ENCODE measurements around the gene SULT1A3.
"Not testable (repeated sequence)": the region's sequence is repeated elsewhere in the genome, so short reads cannot be mapped to it uniquely, and the experiment has no call there.

The SULT1A3 gene
- 0.17 to 0.19 (median 0.17) reads per million in 3 donors for total RNA-seq

GRCh38 chr16:30199049-30199448 lies at the start of gene SULT1A3:
SULT1A3 (plus strand) TSS chr16:30199255; CDS start chr16:30200729, 1,474 bp downstream.
- H3K27ac ChIP-seq (ENCODE audit: insufficient read depth, low read length, poor library complexity, severe bottlenecking); DNase-seq; H3K9me3 ChIP-seq (ENCODE audit: control insufficient read depth, low read length); H3K36me3 ChIP-seq (ENCODE audit: control insufficient read depth, insufficient read depth, low read length); H3K27me3 ChIP-seq (replicated peaks; ENCODE audit: control insufficient read depth, insufficient read depth, low read length, poor library complexity, severe bottlenecking); H3K4me1 ChIP-seq (ENCODE audit: control insufficient read depth, insufficient read depth, low read length, poor library complexity, severe bottlenecking); H3K4me3 ChIP-seq (ENCODE audit: insufficient read depth, low read depth, low read length, poor library complexity, severe bottlenecking): not testable (repeated sequence)

GRCh38 chr16:30151091-30151490 lies 48.0 kb upstream of the SULT1A3 start:
- H3K27me3 ChIP-seq (replicated peaks; ENCODE audit: control insufficient read depth, insufficient read depth, low read length, poor library complexity, severe bottlenecking), result no peaks in the 10 kb centered on the region

GRCh38 chr16:30152517-30152916 lies 46.5 kb upstream of the SULT1A3 start:
- Histone ChIP-seq H3K9me3 (ENCODE audit: control insufficient read depth, low read length) (no peaks in the 10 kb centered on the region), H3K36me3 (ENCODE audit: control insufficient read depth, insufficient read depth, low read length) (no peaks in the 10 kb centered on the region), H3K4me3 (ENCODE audit: insufficient read depth, low read depth, low read length, poor library complexity, severe bottlenecking) (no peak overlapping the region), H3K27ac (ENCODE audit: insufficient read depth, low read length, poor library complexity, severe bottlenecking) (no peak overlapping the region), H3K4me1 (ENCODE audit: control insufficient read depth, insufficient read depth, low read length, poor library complexity, severe bottlenecking) (no peaks in the 10 kb centered on the region), H3K27me3 (replicated peaks; ENCODE audit: control insufficient read depth, insufficient read depth, low read length, poor library complexity, severe bottlenecking) (no peaks in the 10 kb centered on the region)
- DNase-seq, result no peak

More at GRCh38 chr16:30151091-30151490, 48.0 kb upstream of the SULT1A3 start:
- Histone ChIP-seq H3K4me1 (ENCODE audit: control insufficient read depth, insufficient read depth, low read length, poor library complexity, severe bottlenecking) (no peaks in the 10 kb centered on the region), H3K4me3 (ENCODE audit: insufficient read depth, low read depth, low read length, poor library complexity, severe bottlenecking) (no peak overlapping the region), H3K9me3 (ENCODE audit: control insufficient read depth, low read length) (no peaks in the 10 kb centered on the region), H3K27ac (ENCODE audit: insufficient read depth, low read length, poor library complexity, severe bottlenecking) (no peak overlapping the region), H3K36me3 (ENCODE audit: control insufficient read depth, insufficient read depth, low read length) (no peaks in the 10 kb centered on the region)
- DNase-seq, result no peak

GRCh38 chr16:30155188-30155587 lies 43.9 kb upstream of the SULT1A3 start:
- Histone ChIP-seq H3K4me3 (ENCODE audit: insufficient read depth, low read depth, low read length, poor library complexity, severe bottlenecking) (no peak overlapping the region), H3K27ac (ENCODE audit: insufficient read depth, low read length, poor library complexity, severe bottlenecking) (no peak overlapping the region), H3K36me3 (ENCODE audit: control insufficient read depth, insufficient read depth, low read length) (no peaks in the 10 kb centered on the region), H3K27me3 (replicated peaks; ENCODE audit: control insufficient read depth, insufficient read depth, low read length, poor library complexity, severe bottlenecking) (no peaks in the 10 kb centered on the region), H3K4me1 (ENCODE audit: control insufficient read depth, insufficient read depth, low read length, poor library complexity, severe bottlenecking) (no peaks in the 10 kb centered on the region), H3K9me3 (ENCODE audit: control insufficient read depth, low read length) (no peaks in the 10 kb centered on the region)
- DNase-seq, result no peak

- DNase-seq, result no peak
- Histone ChIP-seq H3K9me3 (ENCODE audit: control insufficient read depth, low read length) (no peaks in the 10 kb centered on the region), H3K4me3 (ENCODE audit: insufficient read depth, low read depth, low read length, poor library complexity, severe bottlenecking) (no peak overlapping the region), H3K4me1 (ENCODE audit: control insufficient read depth, insufficient read depth, low read length, poor library complexity, severe bottlenecking) (no peaks in the 10 kb centered on the region), H3K27ac (ENCODE audit: insufficient read depth, low read length, poor library complexity, severe bottlenecking) (no peak overlapping the region), H3K27me3 (replicated peaks; ENCODE audit: control insufficient read depth, insufficient read depth, low read length, poor library complexity, severe bottlenecking) (no peaks in the 10 kb centered on the region), H3K36me3 (ENCODE audit: control insufficient read depth, insufficient read depth, low read length) (no peaks in the 10 kb centered on the region)
These were observed 41.8 kb upstream of the SULT1A3 start for GRCh38 chr16:30157214-30157613.

GRCh38 chr16:30163538-30163937 lies 35.5 kb upstream of the SULT1A3 start:
- Histone ChIP-seq H3K4me3 (ENCODE audit: insufficient read depth, low read depth, low read length, poor library complexity, severe bottlenecking) (no peak overlapping the region), H3K27me3 (replicated peaks; ENCODE audit: control insufficient read depth, insufficient read depth, low read length, poor library complexity, severe bottlenecking) (no peaks in the 10 kb centered on the region), H3K27ac (ENCODE audit: insufficient read depth, low read length, poor library complexity, severe bottlenecking) (no peak overlapping the region), H3K9me3 (ENCODE audit: control insufficient read depth, low read length) (no peaks in the 10 kb centered on the region), H3K4me1 (ENCODE audit: control insufficient read depth, insufficient read depth, low read length, poor library complexity, severe bottlenecking) (peaks cover 4% of the 10 kb centered on the region), H3K36me3 (ENCODE audit: control insufficient read depth, insufficient read depth, low read length) (no peaks in the 10 kb centered on the region)
- no peak for DNase-seq

GRCh38 chr16:30166202-30166902 lies 32.7 kb upstream of the SULT1A3 start:
- H3K4me3 ChIP-seq (ENCODE audit: insufficient read depth, low read depth, low read length, poor library complexity, severe bottlenecking), result no peak overlapping the region
- H3K36me3 ChIP-seq (ENCODE audit: control insufficient read depth, insufficient read depth, low read length), result no peaks in the 10 kb centered on the region
- H3K27ac ChIP-seq (ENCODE audit: insufficient read depth, low read length, poor library complexity, severe bottlenecking), result no peak overlapping the region
- peaks cover 4% of the 10 kb centered on the region for H3K4me1 ChIP-seq (ENCODE audit: control insufficient read depth, insufficient read depth, low read length, poor library complexity, severe bottlenecking)
- no peaks in the 10 kb centered on the region for H3K27me3 ChIP-seq (replicated peaks; ENCODE audit: control insufficient read depth, insufficient read depth, low read length, poor library complexity, severe bottlenecking)
- no peak for DNase-seq
- H3K9me3 ChIP-seq (ENCODE audit: control insufficient read depth, low read length), result no peaks in the 10 kb centered on the region

GRCh38 chr16:30168746-30169145 lies 30.3 kb upstream of the SULT1A3 start:
- DNase-seq; H3K4me1 ChIP-seq (ENCODE audit: control insufficient read depth, insufficient read depth, low read length, poor library complexity, severe bottlenecking); H3K9me3 ChIP-seq (ENCODE audit: control insufficient read depth, low read length); H3K4me3 ChIP-seq (ENCODE audit: insufficient read depth, low read depth, low read length, poor library complexity, severe bottlenecking); H3K27ac ChIP-seq (ENCODE audit: insufficient read depth, low read length, poor library complexity, severe bottlenecking); H3K27me3 ChIP-seq (replicated peaks; ENCODE audit: control insufficient read depth, insufficient read depth, low read length, poor library complexity, severe bottlenecking); H3K36me3 ChIP-seq (ENCODE audit: control insufficient read depth, insufficient read depth, low read length): not testable (repeated sequence)

- H3K27me3 ChIP-seq (replicated peaks; ENCODE audit: control insufficient read depth, insufficient read depth, low read length, poor library complexity, severe bottlenecking); H3K4me3 ChIP-seq (ENCODE audit: insufficient read depth, low read depth, low read length, poor library complexity, severe bottlenecking); H3K9me3 ChIP-seq (ENCODE audit: control insufficient read depth, low read length); H3K36me3 ChIP-seq (ENCODE audit: control insufficient read depth, insufficient read depth, low read length); H3K4me1 ChIP-seq (ENCODE audit: control insufficient read depth, insufficient read depth, low read length, poor library complexity, severe bottlenecking); H3K27ac ChIP-seq (ENCODE audit: insufficient read depth, low read length, poor library complexity, severe bottlenecking); DNase-seq: not testable (repeated sequence)
These were observed 29.6 kb upstream of the SULT1A3 start for GRCh38 chr16:30169416-30169815.

- not testable (repeated sequence) for H3K9me3 ChIP-seq (ENCODE audit: control insufficient read depth, low read length); H3K36me3 ChIP-seq (ENCODE audit: control insufficient read depth, insufficient read depth, low read length); H3K27me3 ChIP-seq (replicated peaks; ENCODE audit: control insufficient read depth, insufficient read depth, low read length, poor library complexity, severe bottlenecking); H3K4me1 ChIP-seq (ENCODE audit: control insufficient read depth, insufficient read depth, low read length, poor library complexity, severe bottlenecking); H3K4me3 ChIP-seq (ENCODE audit: insufficient read depth, low read depth, low read length, poor library complexity, severe bottlenecking); DNase-seq; H3K27ac ChIP-seq (ENCODE audit: insufficient read depth, low read length, poor library complexity, severe bottlenecking)
These were observed 28.9 kb upstream of the SULT1A3 start for GRCh38 chr16:30170145-30170544.

All from effector memory CD4-positive, alpha-beta T cell (primary cell).